GM19372 (cell line): ENCODE data around the gene VARS2.
"Not testable (repeated sequence)": the region's sequence is repeated elsewhere in the genome, so short reads cannot be mapped to it uniquely, and the experiment has no call there.

Source experiments
- ATAC-seq: cut with Tn5 transposase; IDR thresholded peaks from one replicate; pipeline ENCODE4 v1.9.1; 2021; ENCODE audit warnings: mild to moderate bottlenecking, low read depth, moderate library complexity; ENCODE audit not compliant: unreplicated experiment

The VARS2 gene

DNA sequence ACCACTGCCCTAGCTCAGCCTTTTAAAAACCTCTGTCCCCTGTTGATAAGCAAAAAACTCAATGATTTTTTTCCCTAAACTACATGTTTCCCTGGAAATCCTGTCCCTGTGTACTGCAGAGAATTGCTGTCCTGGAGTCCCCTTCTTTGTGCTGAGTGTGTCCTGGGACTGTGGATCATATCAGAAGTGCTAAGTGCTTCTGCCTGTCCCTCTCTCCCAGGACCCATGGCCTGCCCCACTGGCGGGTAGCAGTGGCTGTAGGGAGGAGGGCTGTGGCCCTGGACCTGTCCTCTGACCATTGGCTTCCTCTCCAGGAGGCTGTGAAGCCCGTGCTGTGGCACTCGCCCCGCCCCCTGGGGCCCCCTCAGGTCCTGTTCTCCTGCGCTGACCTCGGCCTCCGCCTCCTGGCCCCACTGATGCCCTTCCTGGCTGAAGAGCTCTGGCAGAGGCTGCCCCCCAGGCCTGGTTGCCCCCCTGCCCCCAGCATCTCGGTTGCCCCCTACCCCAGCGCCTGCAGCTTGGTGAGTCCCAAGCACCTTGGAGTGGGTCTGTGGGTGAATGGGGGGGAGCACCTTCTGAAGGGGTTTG is 10.1 kb downstream of the VARS2 start:
- ATAC-seq: not testable (repeated sequence)

GRCh38 chr6:30926644-30927043 is 12.6 kb downstream of the VARS2 start:
- ATAC-seq: no peak

DNA sequence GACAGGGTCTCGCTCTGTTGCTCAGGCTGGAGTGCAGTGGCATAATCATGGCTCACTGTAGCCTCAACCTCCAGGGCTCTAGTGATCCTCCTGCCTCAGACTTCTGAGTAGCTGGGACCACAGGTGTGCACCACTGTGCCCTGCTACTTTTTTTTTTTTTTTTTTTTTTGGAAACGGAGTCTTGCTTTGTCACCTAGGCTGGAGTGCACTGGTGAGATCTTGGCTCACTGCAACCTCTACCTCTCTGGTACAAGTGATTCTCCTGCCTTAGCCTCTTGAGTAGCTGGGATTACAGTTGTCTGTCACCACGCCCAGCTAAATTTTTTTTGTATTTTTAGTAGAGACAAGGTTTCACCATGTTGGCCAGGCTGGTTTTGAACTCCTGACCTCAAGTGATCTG is 13.0 kb downstream of the VARS2 start:
- ATAC-seq: not testable (repeated sequence)

GRCh38 chr6:30928677-30929076 is 14.6 kb downstream of the VARS2 start:
- no peak for ATAC-seq

DNA sequence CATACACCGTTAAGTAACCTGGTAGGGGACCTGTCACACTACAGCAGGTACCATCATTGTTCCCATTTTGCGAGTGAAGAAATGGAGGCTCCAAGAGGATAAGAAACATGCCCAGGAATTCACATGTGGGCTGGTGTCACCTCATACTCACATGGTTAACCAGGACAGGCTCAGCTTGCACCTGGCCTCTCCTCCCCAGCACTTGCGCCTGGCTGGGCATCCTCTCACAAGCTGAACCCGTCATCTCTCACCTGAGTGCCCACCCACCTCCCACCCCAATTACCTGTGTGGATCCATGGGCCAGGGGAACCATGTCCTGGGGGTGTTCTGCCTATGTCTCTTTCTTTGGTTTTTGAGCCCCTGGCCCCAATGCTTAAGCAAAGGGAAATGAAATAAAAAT is 16.5 kb downstream of the VARS2 start:
- no peak for ATAC-seq

- ATAC-seq: no peak
Observed at GRCh38 chr6:30931272-30931671, 17.2 kb downstream of the VARS2 start.

GRCh38 chr6:30931969-30932645 is 18.1 kb downstream of the VARS2 start, which contains the start of gene SFTA2:
Gene SFTA2 (minus strand): TSS chr6:30932170. CDS start chr6:30932096, 74 bp downstream.
- no peak for ATAC-seq

GRCh38 chr6:30932665-30933365 is 18.8 kb downstream of the VARS2 start:
- no peak for ATAC-seq

DNA sequence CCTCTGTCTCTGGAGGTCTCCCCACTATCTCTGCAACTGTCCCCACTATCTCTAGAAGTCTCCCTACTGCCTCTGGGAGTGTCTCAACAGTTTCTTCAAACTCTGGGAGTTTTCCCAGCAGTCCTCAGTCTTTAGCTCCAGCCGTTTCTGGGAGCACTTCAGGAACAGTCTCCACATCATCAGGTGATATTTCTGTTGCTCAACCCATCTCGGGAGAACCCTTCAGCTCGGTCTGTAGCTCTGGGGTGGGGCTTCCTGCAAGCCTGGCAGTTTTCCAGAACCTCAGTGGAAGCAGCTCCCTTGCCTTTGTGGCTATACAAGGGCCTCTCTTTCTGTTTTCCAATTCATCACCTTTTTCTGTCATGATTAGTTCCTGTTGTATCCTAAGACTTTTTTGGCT is 21.0 kb downstream of the VARS2 start:
- no peak for ATAC-seq

- no peak for ATAC-seq
Observed at GRCh38 chr6:30937265-30937664, 23.2 kb downstream of the VARS2 start.

GRCh38 chr6:30938730-30939129 is 24.7 kb downstream of the VARS2 start:
- ATAC-seq: no peak

GRCh38 chr6:30939473-30939872 is 25.4 kb downstream of the VARS2 start:
- no peak for ATAC-seq

DNA sequence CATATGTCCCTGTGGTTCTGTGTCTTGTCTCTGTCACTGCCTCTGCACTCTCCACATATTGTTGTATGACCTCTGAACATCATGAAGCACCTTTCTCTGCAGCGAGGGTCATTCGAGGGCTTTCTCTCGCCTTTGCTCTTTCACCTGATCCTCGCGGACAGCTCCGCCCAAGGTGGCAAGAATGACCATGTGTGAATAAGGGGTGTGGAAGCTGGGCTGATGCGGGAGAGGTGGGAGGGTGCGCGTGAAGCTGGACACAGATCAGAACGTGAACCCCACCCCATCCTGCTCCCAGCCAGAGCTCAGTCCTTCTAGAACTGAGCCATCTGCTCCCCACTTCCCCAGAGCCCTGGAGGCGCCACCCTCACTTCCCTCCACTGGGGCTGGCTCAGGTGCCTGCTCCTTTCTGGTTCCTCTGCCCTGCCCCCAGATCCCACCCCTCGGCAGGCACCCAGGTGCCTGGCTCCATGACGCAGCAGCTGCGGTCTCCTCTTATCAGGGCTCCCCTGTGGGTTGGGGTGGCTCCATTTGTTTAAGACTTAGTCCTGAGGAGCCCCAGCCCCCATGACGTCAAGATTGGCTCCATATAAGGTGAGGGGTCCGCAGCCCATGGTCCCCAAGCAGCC is 26.4 kb downstream of the VARS2 start, which contains the start of gene MUCL3:
Gene MUCL3, plus strand, starts transcription at position 613 of the 626 bp plus-strand sequence. CDS start 27 bp downstream, outside the sequence.
- ATAC-seq: no peak

DNA sequence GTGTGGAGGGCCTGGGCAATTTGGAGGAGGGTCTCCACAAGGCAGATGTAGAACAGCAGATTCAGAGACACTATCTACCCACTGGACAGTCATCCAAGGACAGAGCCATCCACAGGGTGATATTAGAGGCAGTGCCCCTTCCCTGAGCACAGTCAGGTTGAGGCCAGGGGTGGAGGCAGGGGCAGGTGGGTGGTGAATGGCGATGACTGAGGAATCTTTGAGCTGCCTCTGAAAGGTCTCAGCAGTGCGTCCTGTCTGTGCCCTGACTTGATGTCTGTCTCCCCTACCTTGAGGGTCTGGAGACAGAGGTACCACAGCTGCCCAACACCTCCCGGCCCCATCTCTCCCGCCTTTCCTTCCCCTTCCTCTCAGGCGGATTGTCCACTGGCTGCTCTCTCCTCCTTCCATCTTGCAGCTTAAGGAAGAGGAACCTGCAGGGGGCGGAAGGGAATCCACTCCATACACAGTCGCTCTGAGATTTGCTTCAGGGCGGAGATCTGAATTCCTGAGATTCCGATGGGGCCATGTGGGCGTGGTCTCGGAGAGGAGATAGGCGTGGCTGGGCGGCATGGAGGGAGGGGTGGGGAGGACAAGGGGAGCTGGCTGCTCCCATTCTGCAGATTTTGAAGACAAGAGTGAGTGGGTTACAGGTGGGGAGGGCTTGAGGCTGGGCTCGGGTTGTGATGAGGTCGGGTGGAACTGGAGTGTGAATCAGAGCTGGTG is 28.5 kb downstream of the VARS2 start:
- ATAC-seq: no peak

- no peak for ATAC-seq
Observed at GRCh38 chr6:30944051-30944450, 30.0 kb downstream of the VARS2 start.

DNA sequence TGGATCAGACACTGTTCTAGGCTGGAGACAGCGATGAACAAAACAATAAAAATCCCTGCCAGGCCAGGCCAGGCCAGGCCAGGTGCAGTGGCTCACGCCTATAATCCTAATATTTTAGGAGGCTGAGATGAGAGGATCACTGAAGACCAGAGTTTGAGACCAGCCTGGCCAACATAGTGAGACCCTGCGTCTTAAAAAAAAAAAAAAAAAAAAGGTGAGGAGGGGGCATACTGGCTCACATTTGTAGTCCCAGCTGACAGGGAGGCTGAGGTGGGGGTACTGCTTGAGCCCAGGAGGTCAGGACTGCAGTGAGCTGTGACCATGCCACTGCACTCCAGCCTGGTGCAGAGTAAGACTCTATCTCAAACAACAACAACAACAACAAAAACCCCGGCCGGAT is 31.2 kb downstream of the VARS2 start:
- no peak for ATAC-seq

DNA sequence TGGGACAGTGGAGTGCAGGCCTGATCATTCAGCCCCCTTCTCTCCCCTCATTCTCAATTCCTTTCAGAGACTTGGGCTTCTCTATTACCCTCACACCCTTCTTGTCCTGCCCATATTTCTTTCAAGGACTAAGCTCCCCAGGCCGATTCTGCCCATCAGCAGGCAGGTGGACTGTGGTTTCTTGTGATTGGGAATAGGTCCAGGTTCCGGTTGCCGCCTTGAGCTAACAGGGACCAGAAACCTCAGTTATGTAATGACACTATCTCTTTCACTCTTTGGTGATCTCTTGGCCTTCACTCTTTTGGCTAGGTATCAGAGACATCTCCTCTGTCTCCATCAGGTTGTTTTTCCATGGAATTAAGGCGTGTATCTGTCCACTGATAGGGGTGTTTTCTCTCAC is 33.2 kb downstream of the VARS2 start:
- no peak for ATAC-seq

DNA sequence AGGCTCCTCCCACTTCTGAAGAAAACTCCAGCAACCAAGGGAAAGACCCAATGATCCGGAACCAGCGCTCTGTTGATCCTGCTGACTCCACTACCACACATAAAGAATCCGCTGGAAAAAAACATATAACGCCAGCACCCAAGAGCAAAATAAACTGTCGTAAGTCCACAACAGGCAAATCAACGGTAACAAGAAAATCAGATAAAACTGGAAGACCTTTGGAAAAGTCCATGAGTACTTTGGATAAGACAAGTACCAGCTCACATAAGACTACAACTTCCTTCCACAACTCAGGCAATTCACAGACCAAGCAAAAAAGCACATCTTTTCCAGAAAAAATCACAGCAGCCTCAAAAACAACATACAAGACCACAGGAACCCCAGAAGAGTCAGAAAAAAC is 34.8 kb downstream of the VARS2 start:
- no peak for ATAC-seq

DNA sequence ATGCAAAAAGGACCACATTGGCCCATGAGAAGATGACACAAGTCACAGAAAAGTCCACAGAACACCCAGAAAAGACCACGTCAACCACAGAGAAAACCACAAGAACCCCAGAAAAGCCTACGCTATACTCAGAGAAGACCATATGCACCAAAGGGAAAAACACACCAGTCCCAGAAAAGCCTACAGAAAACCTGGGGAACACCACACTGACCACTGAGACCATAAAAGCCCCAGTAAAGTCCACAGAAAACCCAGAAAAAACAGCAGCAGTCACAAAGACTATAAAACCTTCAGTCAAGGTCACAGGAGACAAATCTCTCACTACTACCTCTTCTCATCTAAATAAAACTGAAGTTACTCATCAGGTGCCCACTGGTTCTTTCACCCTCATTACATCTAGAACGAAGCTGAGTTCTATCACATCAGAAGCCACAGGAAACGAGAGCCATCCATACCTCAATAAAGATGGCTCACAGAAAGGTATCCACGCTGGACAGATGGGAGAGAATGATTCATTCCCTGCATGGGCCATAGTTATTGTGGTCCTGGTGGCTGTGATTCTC is 38.0 kb downstream of the VARS2 start:
- ATAC-seq: no peak
